ENCODE measurements around the gene SNRPD3.

SNRPD3 gene

GRCh38 chr22:24576778-24577177, 21.0 kb downstream of the SNRPD3 start:
- no peaks in the 10 kb centered on the region for H3K4me1 ChIP-seq (ENCODE audit: control insufficient read depth, low read length)
- TF ChIP-seq CTCF (IDR thresholded peaks at IDR 0.05; ENCODE audit: low read depth, low read length, poor library complexity, severe bottlenecking) (no peak), EZH2phosphoT487 (IDR thresholded peaks at IDR 0.05; ENCODE audit: borderline replicate concordance, low read length) (no peak)
- peaks cover 34% of the 10 kb centered on the region for H3F3A ChIP-seq (ENCODE audit: control insufficient read depth, insufficient read depth)
- H3K4me2 ChIP-seq (ENCODE audit: low read length) = no peak overlapping the region
- H3K4me3 ChIP-seq (ENCODE audit: low read length) = no peak overlapping the region
- H3K9me3 ChIP-seq (ENCODE audit: control insufficient read depth, insufficient read depth, low read length) = no peaks in the 10 kb centered on the region
- no peaks in the 10 kb centered on the region for H3K27me3 ChIP-seq (ENCODE audit: control insufficient read depth, low read length)
- H3K79me2 ChIP-seq (ENCODE audit: control insufficient read depth, low read length) = no peaks in the 10 kb centered on the region
- no peaks in the 10 kb centered on the region for H3K9me2 ChIP-seq (replicated peaks; ENCODE audit: control insufficient read depth, low read length)
- no peak overlapping the region for H3K27ac ChIP-seq (ENCODE audit: low read depth, low read length)
- H3K36me3 ChIP-seq (ENCODE audit: control insufficient read depth, low read length) = peaks cover 43% of the 10 kb centered on the region
- 0 out of 2 replicates have a peak, but pooled peaks cover 4% of the 10 kb centered on the region for H4K20me1 ChIP-seq (ENCODE audit: control insufficient read depth, insufficient read depth, low read depth, low read length)

- no peak overlapping the region for H3K4me2 ChIP-seq (ENCODE audit: low read length)
Observed at GRCh38 chr22:24578355-24579257, 22.8 kb downstream of the SNRPD3 start.

GRCh38 chr22:24579258-24579601, 23.4 kb downstream of the SNRPD3 start:
- Histone ChIP-seq H3K4me2 (ENCODE audit: low read length) (no peak overlapping the region), H3K4me1 (ENCODE audit: control insufficient read depth, low read length) (no peaks in the 10 kb centered on the region), H3K79me2 (ENCODE audit: control insufficient read depth, low read length) (no peaks in the 10 kb centered on the region), H3K36me3 (ENCODE audit: control insufficient read depth, low read length) (peaks cover 18% of the 10 kb centered on the region), H3F3A (ENCODE audit: control insufficient read depth, insufficient read depth) (peaks cover 30% of the 10 kb centered on the region), H3K9me2 (replicated peaks; ENCODE audit: control insufficient read depth, low read length) (no peaks in the 10 kb centered on the region), H3K9me3 (ENCODE audit: control insufficient read depth, insufficient read depth, low read length) (no peaks in the 10 kb centered on the region), H4K20me1 (ENCODE audit: control insufficient read depth, insufficient read depth, low read depth, low read length) (0 out of 2 replicates have a peak, but pooled peaks cover 4% of the 10 kb centered on the region), H3K27ac (ENCODE audit: low read depth, low read length) (no peak overlapping the region), H3K4me3 (ENCODE audit: low read length) (no peak overlapping the region), H3K27me3 (ENCODE audit: control insufficient read depth, low read length) (no peaks in the 10 kb centered on the region)
- TF ChIP-seq CTCF (IDR thresholded peaks at IDR 0.05; ENCODE audit: low read depth, low read length, poor library complexity, severe bottlenecking) = no peak
- TF ChIP-seq EZH2phosphoT487 (IDR thresholded peaks at IDR 0.05; ENCODE audit: borderline replicate concordance, low read length) = no peak

More at GRCh38 chr22:24578355-24579257, 22.8 kb downstream of the SNRPD3 start:
- Histone ChIP-seq H3K9me2 (replicated peaks; ENCODE audit: control insufficient read depth, low read length) (no peaks in the 10 kb centered on the region), H4K20me1 (ENCODE audit: control insufficient read depth, insufficient read depth, low read depth, low read length) (0 out of 2 replicates have a peak, but pooled peaks cover 4% of the 10 kb centered on the region), H3K4me3 (ENCODE audit: low read length) (no peak overlapping the region), H3K79me2 (ENCODE audit: control insufficient read depth, low read length) (no peaks in the 10 kb centered on the region), H3K9me3 (ENCODE audit: control insufficient read depth, insufficient read depth, low read length) (no peaks in the 10 kb centered on the region), H3K36me3 (ENCODE audit: control insufficient read depth, low read length) (peaks cover 24% of the 10 kb centered on the region), H3K4me1 (ENCODE audit: control insufficient read depth, low read length) (no peaks in the 10 kb centered on the region), H3K27ac (ENCODE audit: low read depth, low read length) (no peak overlapping the region), H3K27me3 (ENCODE audit: control insufficient read depth, low read length) (no peaks in the 10 kb centered on the region), H3F3A (ENCODE audit: control insufficient read depth, insufficient read depth) (peaks cover 30% of the 10 kb centered on the region)
- TF ChIP-seq EZH2phosphoT487 (IDR thresholded peaks at IDR 0.05; ENCODE audit: borderline replicate concordance, low read length) (no peak), CTCF (IDR thresholded peaks at IDR 0.05; ENCODE audit: low read depth, low read length, poor library complexity, severe bottlenecking) (no peak)

All from DOHH2 (cell line).